Measurements from ENCODE around the gene WFIKKN1. TPM values are rescaled to one million over a fixed set of nuclear protein-coding genes. Genes with fewer than 3 reads are reported as not detected.
A peak's percentile ranks its signal among the peaks of the same experiment; 100 is the strongest.

The WFIKKN1 gene
- total and polyA plus RNA-seq, 2 donors from 2014 or later: 0.69 to 1.8 TPM

- Histone ChIP-seq H3K36me3 (ENCODE audit: control insufficient read depth in 2 of 3, insufficient read depth in 3 of 3, low read length in 3 of 3) (no peaks in the 10 kb centered on the region), H3K9ac (ENCODE audit: low read length in 3 of 3) (peak overlapping the region in 1 of 3 donors; percentile 75), H3K27ac (ENCODE audit: low read depth in 2 of 2, low read length in 2 of 2) (peak overlapping the region; percentile 82 to 94), H3K9me3 (ENCODE audit: control insufficient read depth in 2 of 3, insufficient read depth in 1 of 3, low read length in 3 of 3) (no peaks in the 10 kb centered on the region), H3K4me3 (ENCODE audit: low read length in 3 of 3) (peak overlapping the region in 2 of 3 donors; percentile 22 to 29), H3K4me1 (ENCODE audit: control insufficient read depth in 2 of 3, insufficient read depth in 2 of 3, low read depth in 1 of 3, low read length in 3 of 3) (peaks cover 6 to 57% (median 41%) of the 10 kb centered on the region in 3 donors), H3K27me3 (ENCODE audit: control insufficient read depth, insufficient read depth, low read length) (no peaks in the 10 kb centered on the region)
- DNase-seq (peak in 2 of 5 donors; percentile 30 to 55), FAIRE-seq (no peak)
- intact Hi-C loops (cut with DNase I): no loop called here
- TF ChIP-seq CTCF (IDR thresholded peaks at IDR 0.05; ENCODE audit: borderline replicate concordance, extremely low read depth, insufficient read depth): no peak
Observed at GRCh38 chr16:591892-592517, 38.8 kb upstream of the WFIKKN1 start.

GRCh38 chr16:592518-593306 is 38.1 kb upstream of the WFIKKN1 start:
- TF ChIP-seq CTCF (IDR thresholded peaks at IDR 0.05; ENCODE audit: borderline replicate concordance, extremely low read depth, insufficient read depth): no peak
- Histone ChIP-seq H3K27me3 (ENCODE audit: control insufficient read depth, insufficient read depth, low read length) (no peaks in the 10 kb centered on the region), H3K27ac (ENCODE audit: low read depth in 2 of 2, low read length in 2 of 2) (peak overlapping the region; percentile 82 to 94), H3K36me3 (ENCODE audit: control insufficient read depth in 2 of 3, insufficient read depth in 3 of 3, low read length in 3 of 3) (no peaks in the 10 kb centered on the region), H3K9me3 (ENCODE audit: control insufficient read depth in 2 of 3, insufficient read depth in 1 of 3, low read length in 3 of 3) (no peaks in the 10 kb centered on the region), H3K4me1 (ENCODE audit: control insufficient read depth in 2 of 3, insufficient read depth in 2 of 3, low read depth in 1 of 3, low read length in 3 of 3) (peaks cover 6 to 56% (median 35%) of the 10 kb centered on the region in 3 donors), H3K4me3 (ENCODE audit: low read length in 3 of 3) (peak overlapping the region in 1 of 3 donors; percentile 29), H3K9ac (ENCODE audit: low read length in 3 of 3) (peak overlapping the region in 2 of 3 donors; percentile 63 to 75)
- intact Hi-C loops (cut with DNase I): no loop called here
- DNase-seq: peak in 4 of 5 donors; percentile 57 to 85 (median 72)
- FAIRE-seq: no peak

- H3K36me3 ChIP-seq (ENCODE audit: control insufficient read depth in 2 of 3, insufficient read depth in 3 of 3, low read length in 3 of 3): no peaks in the 10 kb centered on the region
- H3K4me1 ChIP-seq (ENCODE audit: control insufficient read depth in 2 of 3, insufficient read depth in 2 of 3, low read depth in 1 of 3, low read length in 3 of 3): peaks cover 6 to 51% (median 30%) of the 10 kb centered on the region in 3 donors
- DNase-seq (peak in 1 of 5 donors; percentile 90), FAIRE-seq (no peak)
- TF ChIP-seq CTCF (IDR thresholded peaks at IDR 0.05; ENCODE audit: borderline replicate concordance, extremely low read depth, insufficient read depth): no peak
- no peaks in the 10 kb centered on the region for H3K27me3 ChIP-seq (ENCODE audit: control insufficient read depth, insufficient read depth, low read length)
- no peaks in the 10 kb centered on the region for H3K9me3 ChIP-seq (ENCODE audit: control insufficient read depth in 2 of 3, insufficient read depth in 1 of 3, low read length in 3 of 3)
- H3K9ac ChIP-seq (ENCODE audit: low read length in 3 of 3): peak overlapping the region in 1 of 3 donors; percentile 65
- intact Hi-C loops (cut with DNase I): no loop called here
- H3K4me3 ChIP-seq (ENCODE audit: low read length in 3 of 3): peak overlapping the region in 1 of 3 donors; percentile 29
- peak overlapping the region; percentile 82 to 94 for H3K27ac ChIP-seq (ENCODE audit: low read depth in 2 of 2, low read length in 2 of 2)
Observed at GRCh38 chr16:593406-593805, 37.4 kb upstream of the WFIKKN1 start.

All from kidney (tissue), 14 donors.